Astrocyte (in vitro differentiated cells and primary cell): Measurements from ENCODE around the gene OR52K2. TPM values are rescaled to one million over a fixed set of nuclear protein-coding genes. Genes with fewer than 3 reads are reported as not detected.

Experiments used
- DNase-seq: peaks from one replicate; pipeline ENCODE4 v3.0.0-alpha.2; 2010; ENCODE audit warnings: low read depth
- FAIRE-seq: peaks from 2 replicates; lab custom pipeline; 2011; peaks lifted over from hg19 to GRCh38; lab: Jason Lieb, UNC
- H2AFZ ChIP-seq: 2 replicates; pipeline ENCODE4 v1.6.0; 2012; ENCODE audit warnings: low read depth, low read length, inconsistent platforms
- H3K27ac ChIP-seq: 2 replicates; pipeline ENCODE4 v1.5.1; 2011; ENCODE audit warnings: low read depth, low read length, inconsistent platforms
- H3K27me3 ChIP-seq: 2 replicates; pipeline ENCODE4 v1.6.0; 2011; ENCODE audit warnings: low read length, inconsistent platforms; ENCODE audit not compliant: insufficient read depth
- H3K36me3 ChIP-seq: 2 replicates; pipeline ENCODE4 v1.5.1; 2011; ENCODE audit warnings: low read length, inconsistent platforms; ENCODE audit not compliant: insufficient read depth
- H3K4me1 ChIP-seq: 2 replicates; pipeline ENCODE4 v1.5.1; 2011; ENCODE audit warnings: low read length, inconsistent platforms; ENCODE audit not compliant: insufficient read depth
- H3K4me2 ChIP-seq: 2 replicates; pipeline ENCODE4 v1.6.0; 2012; ENCODE audit warnings: low read length, inconsistent platforms
- H3K4me3 ChIP-seq: 2 replicates; pipeline ENCODE4 v1.5.1; 2011; ENCODE audit warnings: low read depth, mild to moderate bottlenecking, low read length, inconsistent platforms; ENCODE audit not compliant: insufficient read depth
- H3K79me2 ChIP-seq: 2 replicates; pipeline ENCODE4 v1.6.0; 2012; ENCODE audit warnings: mild to moderate bottlenecking, low read length, inconsistent platforms; ENCODE audit not compliant: insufficient read depth
- H3K9ac ChIP-seq: 2 replicates; pipeline ENCODE4 v1.6.0; 2012; ENCODE audit warnings: mild to moderate bottlenecking, low read length, inconsistent platforms
- H3K9me3 ChIP-seq: 2 replicates; pipeline ENCODE4 v1.5.1; 2012; ENCODE audit warnings: low read depth, mild to moderate bottlenecking, low read length, inconsistent platforms; ENCODE audit not compliant: insufficient read depth
- H4K20me1 ChIP-seq: 2 replicates; pipeline ENCODE4 v1.6.0; 2012; ENCODE audit warnings: low read length, inconsistent platforms; ENCODE audit not compliant: insufficient read depth
- H3K27ac Mint-ChIP-seq: one replicate; pipeline ENCODE4 v1.8.0; 2021; ENCODE audit warnings: mild to moderate bottlenecking, mixed read lengths; ENCODE audit not compliant: unreplicated experiment
- H3K27me3 Mint-ChIP-seq: one replicate; pipeline ENCODE4 v1.8.0; 2021; ENCODE audit warnings: low read depth, mixed read lengths; ENCODE audit not compliant: unreplicated experiment
- H3K36me3 Mint-ChIP-seq: one replicate; pipeline ENCODE4 v1.8.0; 2021; ENCODE audit warnings: low read depth, mixed read lengths; ENCODE audit not compliant: unreplicated experiment
- H3K4me1 Mint-ChIP-seq: one replicate; pipeline ENCODE4 v1.8.0; 2021; ENCODE audit warnings: low read depth, mixed read lengths; ENCODE audit not compliant: unreplicated experiment
- H3K4me3 Mint-ChIP-seq: one replicate; pipeline ENCODE4 v1.8.0; 2021; ENCODE audit warnings: mild to moderate bottlenecking, moderate library complexity, mixed read lengths; ENCODE audit not compliant: unreplicated experiment
- H3K9me3 Mint-ChIP-seq: one replicate; pipeline ENCODE4 v1.8.0; 2021; ENCODE audit warnings: mild to moderate bottlenecking, mixed read lengths; ENCODE audit not compliant: unreplicated experiment
- CTCF ChIP-seq: IDR thresholded peaks from 2 replicates; pipeline ENCODE4 v1.5.1; 2011; ENCODE audit warnings: low read depth, mild to moderate bottlenecking, inconsistent platforms, low read length, moderate library complexity; ENCODE audit not compliant: insufficient read depth
- EZH2 ChIP-seq: IDR thresholded peaks from 2 replicates; pipeline ENCODE4 v1.6.1; 2012; ENCODE audit warnings: mild to moderate bottlenecking, low read length, inconsistent platforms; ENCODE audit not compliant: insufficient read depth
- total RNA-seq: library from RNA; stranded (reverse); gene quantifications from 2 replicates; pipeline ENCODE4 v1.2.1, GENCODE V29; 2021

OR52K2 gene
- total RNA-seq, 1 donor from 2014 or later: 0.23 TPM

- Mint-ChIP-seq H3K4me3 (no peak overlapping the region), H3K9me3 (peaks cover 17% of the 10 kb centered on the region), H3K27me3 (no peaks in the 10 kb centered on the region), H3K4me1 (peaks cover 14% of the 10 kb centered on the region), H3K27ac (peak overlapping the region; percentile 86), H3K36me3 (peaks cover 4% of the 10 kb centered on the region)
- Histone ChIP-seq H3K4me2 (no peak overlapping the region), H3K27ac (no peak overlapping the region), H3K27me3 (no peaks in the 10 kb centered on the region), H2AFZ (no peak overlapping the region), H3K9me3 (no peaks in the 10 kb centered on the region), H3K79me2 (no peaks in the 10 kb centered on the region), H3K4me1 (no peaks in the 10 kb centered on the region), H3K36me3 (no peaks in the 10 kb centered on the region), H4K20me1 (no peaks in the 10 kb centered on the region), H3K9ac (no peak overlapping the region), H3K4me3 (no peak overlapping the region)
- DNase-seq: peak; percentile 1
- no peak for TF ChIP-seq EZH2
- TF ChIP-seq CTCF: no peak
- FAIRE-seq: no peak
Observed at GRCh38 chr11:4464216-4465159, 15.4 kb downstream of the OR52K2 start.

- H3K4me2 ChIP-seq: no peak overlapping the region
- H3K4me3 Mint-ChIP-seq: no peak overlapping the region
- H3K4me3 ChIP-seq: no peak overlapping the region
- peaks cover 4% of the 10 kb centered on the region for H3K36me3 Mint-ChIP-seq
- no peaks in the 10 kb centered on the region for H3K36me3 ChIP-seq
- peaks cover 17% of the 10 kb centered on the region for H3K9me3 Mint-ChIP-seq
- H3K79me2 ChIP-seq: no peaks in the 10 kb centered on the region
- no peaks in the 10 kb centered on the region for H4K20me1 ChIP-seq
- H3K27me3 Mint-ChIP-seq: no peaks in the 10 kb centered on the region
- H3K4me1 Mint-ChIP-seq: peaks cover 5% of the 10 kb centered on the region
- no peak for TF ChIP-seq CTCF
- TF ChIP-seq EZH2: no peak
- no peak overlapping the region for H3K27ac Mint-ChIP-seq
- no peak overlapping the region for H3K9ac ChIP-seq
- no peak overlapping the region for H2AFZ ChIP-seq
- no peaks in the 10 kb centered on the region for H3K4me1 ChIP-seq
- no peaks in the 10 kb centered on the region for H3K27me3 ChIP-seq
- DNase-seq: no peak
- H3K27ac ChIP-seq: no peak overlapping the region
- H3K9me3 ChIP-seq: no peaks in the 10 kb centered on the region
- FAIRE-seq: no peak
Observed at GRCh38 chr11:4465407-4465806, 16.3 kb downstream of the OR52K2 start.
